H1 (cell line): ENCODE results near the gene TIAM2. TPM values are rescaled to one million over a fixed set of nuclear protein-coding genes. Genes with fewer than 3 reads are reported as not detected.

ENCODE experiments used
- CTCF ChIA-PET: fragments of 300-600 bp; sonication (Branson Sonifier 250); formaldehyde crosslinking; loops from one replicate; lab custom pipeline; 2021; ENCODE audit not compliant: partially characterized antibody; lab: Charles Lee
- POLR2A ChIA-PET: fragments of 300-600 bp; sonication (Branson Sonifier 250); formaldehyde crosslinking; loops from one replicate; lab custom pipeline; 2021; ENCODE audit warnings: inconsistent platforms; ENCODE audit not compliant: partially characterized antibody; lab: Charles Lee
- DNase-seq, 2 experiments: peaks; one replicate each; pipeline versions ENCODE4 v3.0.0 to v3.0.0-alpha.2; 2010 to 2022; ENCODE audit warnings: low spot score in 2 of 2, low read depth in 1 of 2, mixed read lengths in 1 of 2
- FAIRE-seq: peaks from 2 replicates; lab custom pipeline; 2011; peaks lifted over from hg19 to GRCh38; lab: Jason Lieb, UNC
- H2AFZ ChIP-seq: 2 replicates; pipeline ENCODE4 v1.8.1; 2012; ENCODE audit warnings: low read length, inconsistent platforms
- H2AK5ac ChIP-seq: 2 replicates; pipeline ENCODE4 v1.6.1; 2013; ENCODE audit warnings: low read depth, low read length
- H2BK120ac ChIP-seq: replicated peaks from 2 replicates; pipeline ENCODE3; 2013; ENCODE audit warnings: low read depth, low read length, inconsistent platforms
- H2BK12ac ChIP-seq: 2 replicates; pipeline ENCODE4 v1.6.1; 2013; ENCODE audit warnings: low read depth, low read length
- H2BK15ac ChIP-seq: 2 replicates; pipeline ENCODE4 v1.6.1; 2013; ENCODE audit warnings: low read length
- H2BK20ac ChIP-seq: 2 replicates; pipeline ENCODE4 v1.6.1; 2013; ENCODE audit warnings: low read length
- H2BK5ac ChIP-seq: 2 replicates; pipeline ENCODE4 v1.6.1; 2013; ENCODE audit warnings: low read depth, low read length
- H3K14ac ChIP-seq: 2 replicates; pipeline ENCODE4 v1.6.1; 2013; ENCODE audit warnings: inconsistent platforms; ENCODE audit not compliant: insufficient read length
- H3K18ac ChIP-seq: 2 replicates; pipeline ENCODE4 v1.6.1; 2013; ENCODE audit warnings: low read length; ENCODE audit errors: extremely low read depth
- H3K23ac ChIP-seq: 2 replicates; pipeline ENCODE4 v1.6.1; 2013; ENCODE audit warnings: inconsistent platforms; ENCODE audit not compliant: insufficient read length
- H3K23me2 ChIP-seq: 2 replicates; pipeline ENCODE4 v1.6.1; 2013; ENCODE audit warnings: low read depth, low read length
- H3K27ac ChIP-seq: 2 replicates; pipeline ENCODE4 v1.6.1; 2011; ENCODE audit warnings: low read depth, low read length, inconsistent platforms
- H3K27me3 ChIP-seq, 4 experiments: replicated peaks in 1 of 4; 1 replicate in 1 of 4; 2 replicates in 3 of 4; pipeline versions ENCODE4 v1.6.1 to v1.8.1; 2011 to 2013; ENCODE audit warnings: low read length in 3 of 4, mild to moderate bottlenecking in 3 of 4, inconsistent platforms in 2 of 4, mixed read lengths in 2 of 4, moderate library complexity in 1 of 4; ENCODE audit not compliant: control insufficient read depth in 3 of 4, insufficient read depth in 3 of 4; ENCODE audit errors: extremely low read depth in 1 of 4
- H3K36me3 ChIP-seq, 4 experiments: 2 replicates each; pipeline versions ENCODE4 v1.6.1 to v1.8.1; 2011 to 2013; ENCODE audit warnings: mild to moderate bottlenecking in 4 of 4, low read length in 3 of 4, moderate library complexity in 2 of 4, control low read depth in 1 of 4, inconsistent platforms in 1 of 4; ENCODE audit not compliant: insufficient read depth in 4 of 4, control insufficient read depth in 2 of 4
- H3K4ac ChIP-seq: replicated peaks from 2 replicates; pipeline ENCODE3; 2013; ENCODE audit warnings: low read length, low read depth, mixed read lengths, inconsistent platforms; ENCODE audit not compliant: insufficient read length
- H3K4me1 ChIP-seq, 4 experiments: replicated peaks in 1 of 4; 1 replicate in 1 of 4; 2 replicates in 3 of 4; pipeline versions ENCODE4 v1.6.1 to v1.8.1; 2011 to 2013; ENCODE audit warnings: low read length in 3 of 4, inconsistent platforms in 2 of 4, mixed read lengths in 1 of 4; ENCODE audit not compliant: insufficient read depth in 4 of 4, control insufficient read depth in 3 of 4
- H3K4me2 ChIP-seq, 2 experiments: 2 replicates each; pipeline versions ENCODE4 v1.6.1 to v1.8.1; 2011 to 2013; ENCODE audit warnings: low read depth in 2 of 2, low read length in 2 of 2, control low read depth in 1 of 2, inconsistent platforms in 1 of 2, mild to moderate bottlenecking in 1 of 2; ENCODE audit not compliant: insufficient read depth in 1 of 2
- H3K4me3 ChIP-seq, 4 experiments: fragments of 200-600, 300-600 bp in 1 of 4; sonication (generic), shearing (Covaris generic), sonication (Bioruptor Twin) in 1 of 4; 2 replicates each; pipeline versions ENCODE4 v1.5.1 to v1.8.1; 2011 to 2016; ENCODE audit warnings: low read length in 4 of 4, low read depth in 3 of 4, control low read depth in 2 of 4, inconsistent platforms in 2 of 4, mild to moderate bottlenecking in 2 of 4, mixed read lengths in 1 of 4, moderate library complexity in 1 of 4; ENCODE audit not compliant: insufficient read depth in 2 of 4; ENCODE audit errors: extremely low read depth in 1 of 4
- H3K56ac ChIP-seq: replicated peaks from 2 replicates; pipeline ENCODE3; 2013; ENCODE audit warnings: low read depth, mild to moderate bottlenecking, mixed read lengths, low read length, inconsistent platforms; ENCODE audit not compliant: insufficient read length
- H3K79me1 ChIP-seq: 2 replicates; pipeline ENCODE4 v1.6.1; 2013; ENCODE audit warnings: low read depth, low read length, control low read depth
- H3K79me2 ChIP-seq, 2 experiments: 2 replicates each; pipeline versions ENCODE4 v1.6.1 to v1.8.1; 2012 to 2013; ENCODE audit warnings: low read length in 2 of 2, mild to moderate bottlenecking in 2 of 2, inconsistent platforms in 1 of 2; ENCODE audit not compliant: insufficient read depth in 2 of 2, control insufficient read depth in 1 of 2
- H3K9ac ChIP-seq, 4 experiments: replicated peaks in 1 of 4; 1 replicate in 1 of 4; 2 replicates in 3 of 4; pipeline versions ENCODE4 v1.6.1 to v1.8.1; 2011 to 2013; ENCODE audit warnings: low read depth in 3 of 4, low read length in 3 of 4, control low read depth in 2 of 4, mild to moderate bottlenecking in 2 of 4, moderate library complexity in 2 of 4, inconsistent platforms in 1 of 4; ENCODE audit errors: extremely low read depth in 1 of 4
- H3K9me3 ChIP-seq, 2 experiments: 2 replicates each; pipeline versions ENCODE4 v1.6.1 to v1.8.1; 2012 to 2013; ENCODE audit warnings: mild to moderate bottlenecking in 2 of 2, moderate library complexity in 2 of 2, control low read depth in 1 of 2, inconsistent platforms in 1 of 2, low read depth in 1 of 2, low read length in 1 of 2, mixed read lengths in 1 of 2; ENCODE audit not compliant: insufficient read depth in 2 of 2
- H4K20me1 ChIP-seq, 2 experiments: replicated peaks in 1 of 2; 2 replicates each; pipeline versions ENCODE3 to v1.8.1; 2011 to 2013; ENCODE audit warnings: inconsistent platforms in 2 of 2, low read length in 2 of 2, mild to moderate bottlenecking in 1 of 2; ENCODE audit not compliant: insufficient read depth in 2 of 2, control insufficient read depth in 1 of 2
- H4K5ac ChIP-seq: 2 replicates; pipeline ENCODE4 v1.6.1; 2013; ENCODE audit warnings: low read length, low read depth, mixed read lengths, inconsistent platforms; ENCODE audit not compliant: insufficient read length
- H4K8ac ChIP-seq: 2 replicates; pipeline ENCODE4 v1.8.0; 2013; ENCODE audit warnings: mild to moderate bottlenecking, moderate library complexity, low read length, inconsistent platforms; ENCODE audit not compliant: insufficient read depth; ENCODE audit errors: extremely low read depth
- H4K91ac ChIP-seq: replicated peaks from 2 replicates; pipeline ENCODE3; 2013; ENCODE audit warnings: low read length, mixed read lengths, inconsistent platforms; ENCODE audit not compliant: insufficient read length
- CEBPB ChIP-seq: IDR thresholded peaks from 2 replicates; pipeline ENCODE4 v1.6.1; 2012; ENCODE audit warnings: low read depth, low read length
- EZH2 ChIP-seq: fragments of 200-600 bp; sonication (generic); IDR thresholded peaks from 2 replicates; pipeline ENCODE4 v1.7.1; 2012; ENCODE audit warnings: low read depth, mild to moderate bottlenecking, moderate library complexity, low read length, inconsistent platforms; ENCODE audit not compliant: severe bottlenecking
- MAFK ChIP-seq: IDR thresholded peaks from 2 replicates; pipeline ENCODE4 v1.6.1; 2012; ENCODE audit warnings: low read depth, mild to moderate bottlenecking, improper control_type of control experiment, low read length
- NRF1 ChIP-seq: IDR thresholded peaks from 2 replicates; pipeline ENCODE4 v1.6.1; 2011; ENCODE audit warnings: mild to moderate bottlenecking, low read depth, low read length, improper control_type of control experiment
- SP1 ChIP-seq: IDR thresholded peaks from 2 replicates; pipeline ENCODE4 v1.6.1; 2011; ENCODE audit warnings: low read depth, low read length
- WGBS, 2 experiments: shearing (Covaris generic) in 1 of 2; methylation state at CpG; one replicate each; pipeline versions ENCODE4 v1.1.6 to v1.1.7; 2013 to 2015; ENCODE audit warnings: low lambda C conversion rate in 2 of 2, mixed read lengths in 2 of 2, inconsistent platforms in 1 of 2, low coverage in 1 of 2, missing lambda C conversion rate in 1 of 2; ENCODE audit not compliant: insufficient replicate concordance in 2 of 2, insufficient coverage in 1 of 2, insufficient read length in 1 of 2; ENCODE audit errors: extremely low coverage in 1 of 2, missing lambda C conversion rate in 1 of 2; 5-methylcytosine and 5-hydroxymethylcytosine counted together
- polyA plus RNA-seq, 7 experiments: library from polyadenylated mRNA; depleted of rRNA in 3 of 7; stranded (reverse) in 5 of 7; unstranded in 2 of 7; fragments of >200 nt in 5 of 7; fragments of 200-250 nt in 2 of 7; gene quantifications; 1 replicate in 5 of 7; 2 replicates in 1 of 7; 4 replicates in 1 of 7; pipeline versions ENCODE4 v1.2.1 to v1.2.3, GENCODE V29; 2011 to 2013; ENCODE audit warnings: missing spikeins in 2 of 7, mixed read lengths in 2 of 7
- total RNA-seq: library from RNA; stranded (reverse); fragmentation: NEBNext Ultra II Directional; extraction: Animal tissue kit (Norgen Biotek cat#: 25700); gene quantifications from 2 replicates; pipeline ENCODE4 v1.2.1, GENCODE V29; 2021

Gene TIAM2
- total and polyA plus RNA-seq, 2 of the 8 experiments (the other 6 are each of a cell fraction or from before 2014, with no cell fraction given), result 7.4 to 23.9 TPM

- Histone ChIP-seq H2BK20ac (no peak overlapping the region), H4K5ac (no peak overlapping the region)
Measured at GRCh38 chr6:155194399-155194798, 199.3 kb downstream of the TIAM2 start.

More at GRCh38 chr6:155194399-155194798, 199.3 kb downstream of the TIAM2 start:
- TF ChIP-seq EZH2 (no peak), MAFK (no peak), NRF1 (no peak), CEBPB (no peak), SP1 (no peak)
- Histone ChIP-seq H3K79me2 (no peaks in the 10 kb centered on the region), H3K36me3 (peaks cover 0 to 4% (median 0%) of the 10 kb centered on the region in 4 experiments; a peak in 1 of 8 replicates), H2BK5ac (no peak overlapping the region), H3K27ac (no peak overlapping the region), H3K4me1 (no peaks in the 10 kb centered on the region), H4K8ac (no peak overlapping the region), H3K4ac (no peak overlapping the region), H3K56ac (no peak overlapping the region), H3K23me2 (no peaks in the 10 kb centered on the region; the same call in 1 of the 2 replicates), H3K23ac (no peak overlapping the region), H2BK120ac (no peak overlapping the region), H2BK15ac (no peak overlapping the region), H3K9me3 (no peaks in the 10 kb centered on the region; a peak in 1 of 4 replicates), H3K9ac (no peak overlapping the region), H3K79me1 (no peaks in the 10 kb centered on the region), H2AFZ (no peak overlapping the region), H2BK12ac (no peak overlapping the region), H3K27me3 (no peaks in the 10 kb centered on the region), H3K18ac (no peak overlapping the region), H3K4me3 (no peak overlapping the region), H4K20me1 (peaks cover 0 to 1% of the 10 kb centered on the region in 2 experiments), H3K4me2 (no peak overlapping the region), H2AK5ac (no peak overlapping the region), H3K14ac (no peak overlapping the region), H4K91ac (peak overlapping the region; percentile 22)
- ChIA-PET POLR2A (interaction anchor here (0.9 kb wide), 1 partner anchor 76 kb away, joined by 3 read pairs; no protein-coding TSS in a partner anchor), CTCF (interaction anchor here (1.0 to 1.5 kb wide), 2 partner anchors 25 to 53 kb away, joined by 3 to 6 read pairs; no protein-coding TSS in a partner anchor)
- DNase-seq, result no peak
- no peak for FAIRE-seq
- whole genome bisulfite sequencing, 2 experiments, result 90% methylated on average over 2 of the region's 2 CpGs; no CpG with 5 or more reads in 1 of the 2 experiments
